ENCODE results near the gene IP6K2. TPM values are rescaled to one million over a fixed set of nuclear protein-coding genes. Genes with fewer than 3 reads are reported as not detected.

IP6K2 gene
- total RNA-seq, 1 donor from 2014 or later, result 23.9 TPM

DNA sequence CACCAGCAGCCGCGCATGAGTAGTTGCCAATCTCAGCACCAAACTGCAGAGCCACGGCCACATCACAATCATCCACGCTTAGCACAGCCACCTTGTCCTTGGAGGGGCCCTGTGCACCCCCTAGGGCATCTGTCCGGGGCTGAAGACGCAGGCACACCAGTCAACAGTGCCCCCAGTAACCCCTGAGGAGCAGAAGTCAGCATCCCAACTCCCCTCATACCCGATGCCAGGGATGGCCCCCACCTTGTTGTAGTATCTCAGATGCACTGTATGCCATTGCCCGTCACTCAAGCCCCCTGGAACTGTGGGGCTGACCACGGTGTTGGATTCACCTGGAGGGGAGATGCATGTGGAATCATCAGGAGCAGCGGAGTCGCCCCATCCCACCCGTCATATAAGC is 62.0 kb downstream of the IP6K2 start:
- DNase-seq (ENCODE audit: low spot score), result no peak
- intact Hi-C loops (cut with DNase I), result no loop called here

DNA sequence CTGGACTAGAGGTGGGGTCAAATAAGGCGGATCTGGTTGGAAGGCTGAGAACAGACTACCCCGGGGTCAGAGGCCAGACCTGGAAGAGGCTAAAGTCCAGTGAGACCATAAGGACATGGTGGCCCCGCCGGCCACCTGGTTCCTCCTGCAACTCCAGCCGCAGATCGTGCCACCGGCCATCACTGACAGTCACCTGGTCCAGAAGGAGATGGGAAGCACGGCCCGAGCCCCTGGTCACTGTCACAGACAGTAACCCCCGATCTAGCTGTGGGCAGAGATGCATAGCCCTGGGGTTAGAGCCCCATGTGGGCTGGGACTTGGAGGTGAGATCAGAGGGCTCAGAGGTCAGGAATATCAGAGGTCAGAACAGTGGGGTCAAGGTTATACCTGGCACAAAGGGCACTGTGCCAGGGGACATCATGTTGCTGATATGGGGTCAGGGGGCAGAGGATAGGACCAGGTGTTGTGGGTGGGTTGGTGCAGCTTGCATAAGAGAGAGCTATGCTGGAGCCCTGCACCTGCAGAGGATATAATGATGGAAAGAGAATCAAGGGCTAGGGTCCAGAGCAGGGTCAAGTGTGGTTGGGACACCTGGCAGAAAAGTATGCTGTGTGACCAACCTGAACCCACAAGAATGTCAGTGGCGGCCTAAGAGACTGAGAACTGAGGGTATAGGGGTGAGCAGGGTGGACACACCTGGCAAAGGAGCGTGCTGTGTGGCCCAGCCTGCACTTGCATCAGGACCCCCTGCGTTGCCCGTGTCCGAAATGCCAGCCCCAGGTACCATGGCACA is 63.9 kb downstream of the IP6K2 start:
- DNase-seq (ENCODE audit: low spot score), result no peak
- intact Hi-C loops (cut with DNase I), result no loop called here

- intact Hi-C loops (cut with DNase I), result no loop called here
- no peak for DNase-seq (ENCODE audit: low spot score)
Observed at GRCh38 chr3:48651771-48652170, 65.2 kb downstream of the IP6K2 start.

DNA sequence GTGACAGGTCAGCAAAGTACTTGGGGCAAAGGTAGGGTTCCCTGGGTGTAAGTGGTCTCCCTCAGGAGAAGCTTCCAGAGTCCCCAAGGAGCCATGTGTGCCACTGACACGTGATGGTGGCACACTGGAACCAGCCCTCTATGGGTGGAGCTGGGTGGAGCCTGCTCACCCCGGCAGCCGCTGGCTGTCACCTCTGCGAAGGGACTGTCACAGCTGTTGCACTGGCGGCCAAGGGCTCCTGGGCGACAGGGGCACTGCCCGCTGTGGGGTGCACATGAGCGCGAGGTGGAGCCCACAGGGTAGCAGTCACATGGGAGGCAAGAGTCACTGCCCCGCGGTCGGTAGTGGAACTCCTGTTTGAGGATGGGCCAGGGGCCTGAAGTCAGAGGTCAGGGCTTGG is 66.3 kb downstream of the IP6K2 start:
- intact Hi-C loops (cut with DNase I), result no loop called here
- no peak for DNase-seq (ENCODE audit: low spot score)

DNA sequence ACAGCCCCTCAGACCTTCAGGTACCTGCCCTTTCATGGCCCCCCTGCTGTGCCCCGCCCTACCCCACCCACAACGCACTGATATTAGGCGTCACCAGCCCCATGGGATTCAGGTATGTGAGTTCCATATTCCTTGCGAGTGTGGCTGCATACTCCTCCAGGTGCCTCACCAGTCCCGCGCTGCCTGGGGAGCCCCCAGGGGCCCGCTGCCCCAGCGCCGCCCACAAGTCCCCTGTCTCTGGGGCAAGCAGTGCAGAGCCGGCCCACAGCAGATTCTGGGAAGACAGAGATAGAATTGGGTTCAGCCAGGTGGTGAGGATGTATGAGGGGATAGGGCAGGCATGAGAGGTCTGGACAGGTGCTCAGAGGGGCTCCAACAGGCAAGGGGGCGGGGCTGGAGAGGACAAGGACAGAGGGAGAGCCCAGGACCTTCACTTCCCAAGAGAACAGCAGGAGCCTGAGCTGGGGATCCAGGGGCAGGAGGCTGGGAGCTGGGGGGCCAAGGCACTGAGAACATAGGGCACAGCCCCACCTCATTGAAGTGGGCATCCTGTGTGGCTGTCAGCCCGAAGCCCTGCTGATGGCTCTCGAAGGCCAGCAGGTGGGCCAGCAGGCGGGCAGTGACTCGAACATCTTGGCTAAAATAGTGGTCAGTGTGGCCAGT is 68.7 kb downstream of the IP6K2 start:
- no peak for DNase-seq (ENCODE audit: low spot score)
- intact Hi-C loops (cut with DNase I), result no loop called here

DNA sequence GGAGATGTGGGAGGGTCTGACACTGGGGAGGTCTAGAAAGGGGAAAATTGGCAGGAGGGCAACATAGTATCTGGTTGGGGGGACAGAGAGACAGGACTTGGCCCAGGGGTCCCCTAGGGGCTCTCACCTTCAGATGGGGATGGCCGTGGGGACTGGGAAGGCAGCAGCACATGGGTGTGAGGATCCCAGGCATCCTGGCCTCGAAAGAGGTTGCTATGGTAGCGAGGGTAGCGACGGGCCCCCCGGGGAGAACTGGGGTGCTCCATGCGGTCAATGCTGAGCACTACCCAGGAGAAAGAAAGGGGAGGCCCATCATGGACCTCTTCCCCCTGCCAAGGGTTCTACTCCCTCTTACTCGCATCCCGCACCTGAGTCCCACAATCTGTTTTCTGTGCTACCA is 69.3 kb downstream of the IP6K2 start:
- intact Hi-C loops (cut with DNase I), result no loop called here
- DNase-seq (ENCODE audit: low spot score), result no peak

GRCh38 chr3:48644898-48645760 is 71.9 kb downstream of the IP6K2 start:
- intact Hi-C loops (cut with DNase I), result no loop called here
- DNase-seq (ENCODE audit: low spot score), result no peak

- no peak for DNase-seq (ENCODE audit: low spot score)
- intact Hi-C loops (cut with DNase I), result no loop called here
Observed at GRCh38 chr3:48642605-48643004, 74.4 kb downstream of the IP6K2 start.

- intact Hi-C loops (cut with DNase I), result no loop called here
- no peak for DNase-seq (ENCODE audit: low spot score)
Observed at GRCh38 chr3:48641396-48641795, 75.6 kb downstream of the IP6K2 start.

- no peak for DNase-seq (ENCODE audit: low spot score)
- intact Hi-C loops (cut with DNase I), result no loop called here
Observed at GRCh38 chr3:48639944-48640606, 76.9 kb downstream of the IP6K2 start.

Small RNAs within 50 kb of the gene (microRNA-seq; reads per million reads assigned to microRNA genes)
- gene MIR4793, result not detected

Other genes starting within 250 kb of the IP6K2 start
- gene SHISA5, start 213.0 kb downstream of the IP6K2 start, total RNA-seq, result 47.8 TPM
- 1.5 TPM for gene PFKFB4, start 160.4 kb downstream of the IP6K2 start, total RNA-seq
- 0.48 TPM for gene UCN2, start 153.4 kb downstream of the IP6K2 start, total RNA-seq
- gene COL7A1, start 121.9 kb downstream of the IP6K2 start, total RNA-seq, result 26.5 TPM
- 753 TPM for gene UQCRC1, start 107.6 kb downstream of the IP6K2 start, total RNA-seq
- not detected for gene TMEM89, start 95.5 kb downstream of the IP6K2 start, total RNA-seq
- gene SLC26A6, start 81.8 kb downstream of the IP6K2 start, total RNA-seq, result 8.9 TPM
- 0.22 TPM for gene CELSR3, start 54.3 kb downstream of the IP6K2 start, total RNA-seq
- gene NCKIPSD, start 31.3 kb downstream of the IP6K2 start, total RNA-seq, result 22.5 TPM
- gene PRKAR2A, start 130.7 kb upstream of the IP6K2 start, total RNA-seq, result 48.1 TPM
- gene SLC25A20, start 181.7 kb upstream of the IP6K2 start, total RNA-seq, result 36.7 TPM
- 121 TPM for gene ARIH2, start 201.6 kb upstream of the IP6K2 start, total RNA-seq

Measured in cardiac septum (tissue), 1 donor.